ENCODE results near the gene FXR2.

DNA sequence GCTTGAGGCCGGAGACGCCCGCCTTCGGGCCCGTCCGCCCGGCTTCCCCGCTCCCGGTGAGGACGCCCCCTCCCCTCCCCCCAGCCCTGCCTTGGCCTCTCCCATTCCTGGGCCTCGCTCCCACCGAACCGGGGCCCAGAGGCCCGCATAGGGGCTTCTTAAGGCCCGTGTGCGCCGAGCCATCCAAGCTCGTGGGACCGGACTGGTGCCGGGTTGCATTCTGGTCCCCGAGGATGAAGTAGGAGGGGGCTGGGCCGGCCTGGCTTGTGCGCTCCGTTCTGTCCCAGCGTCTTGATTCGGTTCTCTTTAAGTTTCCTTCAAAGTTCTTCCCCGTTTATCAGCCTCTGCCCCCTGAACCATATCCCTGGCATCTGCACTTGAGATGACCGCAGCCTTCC lies 52.5 kb downstream of the FXR2 start:
- TF ChIP-seq, protein P1, sequence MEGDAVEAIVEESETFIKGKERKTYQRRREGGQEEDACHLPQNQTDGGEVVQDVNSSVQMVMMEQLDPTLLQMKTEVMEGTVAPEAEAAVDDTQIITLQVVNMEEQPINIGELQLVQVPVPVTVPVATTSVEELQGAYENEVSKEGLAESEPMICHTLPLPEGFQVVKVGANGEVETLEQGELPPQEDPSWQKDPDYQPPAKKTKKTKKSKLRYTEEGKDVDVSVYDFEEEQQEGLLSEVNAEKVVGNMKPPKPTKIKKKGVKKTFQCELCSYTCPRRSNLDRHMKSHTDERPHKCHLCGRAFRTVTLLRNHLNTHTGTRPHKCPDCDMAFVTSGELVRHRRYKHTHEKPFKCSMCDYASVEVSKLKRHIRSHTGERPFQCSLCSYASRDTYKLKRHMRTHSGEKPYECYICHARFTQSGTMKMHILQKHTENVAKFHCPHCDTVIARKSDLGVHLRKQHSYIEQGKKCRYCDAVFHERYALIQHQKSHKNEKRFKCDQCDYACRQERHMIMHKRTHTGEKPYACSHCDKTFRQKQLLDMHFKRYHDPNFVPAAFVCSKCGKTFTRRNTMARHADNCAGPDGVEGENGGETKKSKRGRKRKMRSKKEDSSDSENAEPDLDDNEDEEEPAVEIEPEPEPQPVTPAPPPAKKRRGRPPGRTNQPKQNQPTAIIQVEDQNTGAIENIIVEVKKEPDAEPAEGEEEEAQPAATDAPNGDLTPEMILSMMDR (IDR thresholded peaks at IDR 0.05): no peak
- TF ChIP-seq POLR2A (IDR thresholded peaks at IDR 0.05): no peak

All from testis (tissue), 2 donors.